Smooth muscle cell of the umbilical artery (primary cell): Measurements from ENCODE around the gene USP17L20. TPM values are rescaled to one million over a fixed set of nuclear protein-coding genes. Genes with fewer than 3 reads are reported as not detected.

ENCODE experiments used
- total RNA-seq: library from RNA; depleted of rRNA; stranded (reverse); fragments of >200 nt; gene quantifications from 2 replicates; pipeline ENCODE4 v1.2.3, GENCODE V29; 2014

Gene USP17L20, protein sequence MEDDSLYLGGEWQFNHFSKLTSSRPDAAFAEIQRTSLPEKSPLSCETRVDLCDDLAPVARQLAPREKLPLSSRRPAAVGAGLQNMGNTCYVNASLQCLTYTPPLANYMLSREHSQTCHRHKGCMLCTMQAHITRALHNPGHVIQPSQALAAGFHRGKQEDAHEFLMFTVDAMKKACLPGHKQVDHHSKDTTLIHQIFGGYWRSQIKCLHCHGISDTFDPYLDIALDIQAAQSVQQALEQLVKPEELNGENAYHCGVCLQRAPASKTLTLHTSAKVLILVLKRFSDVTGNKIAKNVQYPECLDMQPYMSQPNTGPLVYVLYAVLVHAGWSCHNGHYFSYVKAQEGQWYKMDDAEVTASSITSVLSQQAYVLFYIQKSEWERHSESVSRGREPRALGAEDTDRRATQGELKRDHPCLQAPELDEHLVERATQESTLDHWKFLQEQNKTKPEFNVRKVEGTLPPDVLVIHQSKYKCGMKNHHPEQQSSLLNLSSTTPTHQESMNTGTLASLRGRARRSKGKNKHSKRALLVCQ
- not detected in 2 replicates for total RNA-seq

DNA sequence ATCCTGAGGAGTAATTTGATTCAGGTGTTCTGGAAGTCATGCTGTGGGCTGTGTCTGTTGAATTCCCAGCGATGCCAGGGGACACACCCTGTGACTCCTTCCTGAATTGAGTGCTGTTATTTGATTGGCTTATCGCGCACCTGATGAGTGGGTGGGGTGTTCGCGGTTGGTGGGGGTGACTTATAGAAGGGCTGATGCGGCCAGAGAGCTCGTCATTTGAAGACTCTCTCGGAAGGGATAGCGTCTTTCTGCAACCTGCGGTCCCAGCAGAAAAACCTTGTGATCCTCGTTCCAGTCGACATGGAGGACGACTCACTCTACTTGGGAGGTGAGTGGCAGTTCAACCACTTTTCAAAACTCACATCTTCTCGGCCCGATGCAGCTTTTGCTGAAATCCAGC, at the start of gene USP17L20:
Gene USP17L20 (plus strand): TSS at position 301 of the 400 bp plus-strand sequence. CDS start 0 bp downstream, at position 301.

DNA sequence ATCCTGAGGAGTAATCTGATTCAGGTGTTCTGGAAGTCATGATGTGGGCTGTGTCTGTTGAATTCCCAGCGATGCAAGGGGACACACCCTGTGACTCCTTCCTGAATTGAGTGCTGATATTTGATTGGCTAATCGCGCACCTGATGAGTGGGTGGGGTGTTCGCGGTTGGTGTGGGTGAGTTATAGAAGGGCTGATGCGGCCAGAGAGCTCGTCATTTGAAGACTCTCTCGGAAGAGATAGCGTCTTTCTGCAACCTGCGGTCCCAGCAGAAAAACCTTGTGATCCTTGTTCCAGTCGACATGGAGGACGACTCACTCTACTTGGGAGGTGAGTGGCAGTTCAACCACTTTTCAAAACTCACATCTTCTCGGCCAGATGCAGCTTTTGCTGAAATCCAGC, 47.6 kb upstream of the USP17L20 start, which contains the start of gene USP17L10:
Gene USP17L10 (plus strand): TSS at position 301 of the 400 bp plus-strand sequence. CDS start 0 bp downstream, at position 301.

DNA sequence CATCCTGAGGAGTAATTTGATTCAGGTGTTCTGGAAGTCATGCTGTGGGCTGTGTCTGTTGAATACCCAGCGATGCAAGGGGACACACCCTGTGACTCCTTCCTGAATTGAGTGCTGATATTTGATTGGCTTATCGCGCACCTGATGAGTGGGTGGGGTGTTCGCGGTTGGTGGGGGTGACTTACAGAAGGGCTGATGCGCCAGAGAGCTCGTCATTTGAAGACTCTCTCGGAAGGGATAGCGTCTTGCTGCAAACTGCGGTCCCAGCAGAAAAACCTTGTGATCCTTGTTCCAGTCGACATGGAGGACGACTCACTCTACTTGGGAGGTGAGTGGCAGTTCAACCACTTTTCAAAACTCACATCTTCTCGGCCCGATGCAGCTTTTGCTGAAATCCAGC, 42.8 kb upstream of the USP17L20 start, which contains the start of gene USP17L11:
Gene USP17L11 (plus strand): TSS at position 301 of the 400 bp plus-strand sequence. CDS start 0 bp downstream, at position 301.

DNA sequence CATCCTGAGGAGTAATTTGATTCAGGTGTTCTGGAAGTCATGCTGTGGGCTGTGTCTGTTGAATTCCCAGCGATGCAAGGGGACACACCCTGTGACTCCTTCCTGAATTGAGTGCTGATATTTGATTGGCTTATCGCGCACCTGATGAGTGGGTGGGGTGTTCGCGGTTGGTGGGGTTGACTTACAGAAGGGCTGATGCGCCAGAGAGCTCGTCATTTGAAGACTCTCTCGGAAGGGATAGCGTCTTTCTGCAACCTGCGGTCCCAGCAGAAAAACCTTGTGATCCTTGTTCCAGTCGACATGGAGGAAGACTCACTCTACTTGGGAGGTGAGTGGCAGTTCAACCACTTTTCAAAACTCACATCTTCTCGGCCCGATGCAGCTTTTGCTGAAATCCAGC, 38.1 kb upstream of the USP17L20 start, which contains the start of gene USP17L12:
Gene USP17L12 (plus strand): TSS at position 301 of the 400 bp plus-strand sequence. CDS start 0 bp downstream, at position 301.

DNA sequence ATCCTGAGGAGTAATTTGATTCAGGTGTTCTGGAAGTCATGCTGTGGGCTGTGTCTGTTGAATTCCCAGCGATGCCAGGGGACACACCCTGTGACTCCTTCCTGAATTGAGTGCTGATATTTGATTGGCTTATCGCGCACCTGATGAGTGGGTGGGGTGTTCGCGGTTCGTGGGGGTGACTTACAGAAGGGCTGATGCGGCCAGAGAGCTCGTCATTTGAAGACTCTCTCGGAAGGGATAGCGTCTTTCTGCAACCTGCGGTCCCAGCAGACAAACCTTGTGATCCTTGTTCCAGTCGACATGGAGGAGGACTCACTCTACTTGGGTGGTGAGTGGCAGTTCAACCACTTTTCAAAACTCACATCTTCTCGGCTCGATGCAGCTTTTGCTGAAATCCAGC, 33.3 kb upstream of the USP17L20 start, which contains the start of gene USP17L13:
Gene USP17L13 (plus strand): TSS at position 301 of the 400 bp plus-strand sequence. CDS start 0 bp downstream, at position 301.

DNA sequence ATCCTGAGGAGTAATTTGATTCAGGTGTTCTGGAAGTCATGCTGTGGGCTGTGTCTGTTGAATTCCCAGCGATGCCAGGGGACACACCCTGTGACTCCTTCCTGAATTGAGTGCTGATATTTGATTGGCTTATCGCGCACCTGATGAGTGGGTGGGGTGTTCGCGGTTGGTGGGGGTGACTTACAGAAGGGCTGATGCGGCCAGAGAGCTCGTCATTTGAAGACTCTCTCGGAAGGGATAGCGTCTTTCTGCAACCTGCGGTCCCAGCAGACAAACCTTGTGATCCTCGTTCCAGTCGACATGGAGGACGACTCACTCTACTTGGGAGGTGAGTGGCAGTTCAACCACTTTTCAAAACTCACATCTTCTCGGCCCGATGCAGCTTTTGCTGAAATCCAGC, 23.8 kb upstream of the USP17L20 start, which contains the start of gene USP17L15:
Gene USP17L15 (plus strand): TSS at position 301 of the 400 bp plus-strand sequence. CDS start 0 bp downstream, at position 301.

DNA sequence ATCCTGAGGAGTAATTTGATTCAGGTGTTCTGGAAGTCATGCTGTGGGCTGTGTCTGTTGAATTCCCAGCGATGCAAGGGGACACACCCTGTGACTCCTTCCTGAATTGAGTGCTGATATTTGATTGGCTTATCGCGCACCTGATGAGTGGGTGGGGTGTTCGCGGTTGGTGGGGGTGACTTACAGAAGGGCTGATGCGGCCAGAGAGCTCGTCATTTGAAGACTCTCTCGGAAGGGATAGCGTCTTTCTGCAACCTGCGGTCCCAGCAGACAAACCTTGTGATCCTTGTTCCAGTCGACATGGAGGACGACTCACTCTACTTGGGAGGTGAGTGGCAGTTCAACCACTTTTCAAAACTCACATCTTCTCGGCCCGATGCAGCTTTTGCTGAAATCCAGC, 14.3 kb upstream of the USP17L20 start, which contains the start of gene USP17L17:
Gene USP17L17 (plus strand): TSS at position 301 of the 400 bp plus-strand sequence. CDS start 0 bp downstream, at position 301.

DNA sequence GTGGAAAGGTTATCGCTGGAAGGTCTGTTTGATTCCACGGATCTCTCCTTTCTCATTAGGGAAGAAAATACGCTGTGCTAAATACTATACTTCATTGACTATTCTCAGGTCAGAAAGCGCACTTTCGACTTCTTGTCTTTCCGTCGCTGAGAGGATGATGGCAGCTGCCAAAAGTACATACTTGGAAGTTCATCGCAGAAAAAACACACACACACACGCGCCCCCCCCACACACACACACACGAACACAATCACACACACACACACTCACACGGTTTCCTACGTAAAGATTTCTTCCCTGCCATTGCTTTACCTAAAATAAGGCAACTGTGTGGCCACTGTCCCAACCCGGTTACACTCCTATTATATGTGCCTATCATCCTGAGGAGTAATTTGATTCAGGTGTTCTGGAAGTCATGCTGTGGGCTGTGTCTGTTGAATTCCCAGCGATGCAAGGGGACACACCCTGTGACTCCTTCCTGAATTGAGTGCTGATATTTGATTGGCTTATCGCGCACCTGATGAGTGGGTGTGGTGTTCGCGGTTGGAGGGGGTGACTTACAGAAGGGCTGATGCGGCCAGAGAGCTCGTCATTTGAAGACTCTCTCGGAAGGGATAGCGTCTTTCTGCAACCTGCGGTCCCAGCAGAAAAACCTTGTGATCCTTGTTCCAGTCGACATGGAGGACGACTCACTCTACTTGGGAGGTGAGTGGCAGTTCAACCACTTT, 9.8 kb upstream of the USP17L20 start, which contains the start of gene USP17L18:
Gene USP17L18 (plus strand): TSS at position 678 of the 728 bp plus-strand sequence. CDS start 0 bp downstream, at position 678.

DNA sequence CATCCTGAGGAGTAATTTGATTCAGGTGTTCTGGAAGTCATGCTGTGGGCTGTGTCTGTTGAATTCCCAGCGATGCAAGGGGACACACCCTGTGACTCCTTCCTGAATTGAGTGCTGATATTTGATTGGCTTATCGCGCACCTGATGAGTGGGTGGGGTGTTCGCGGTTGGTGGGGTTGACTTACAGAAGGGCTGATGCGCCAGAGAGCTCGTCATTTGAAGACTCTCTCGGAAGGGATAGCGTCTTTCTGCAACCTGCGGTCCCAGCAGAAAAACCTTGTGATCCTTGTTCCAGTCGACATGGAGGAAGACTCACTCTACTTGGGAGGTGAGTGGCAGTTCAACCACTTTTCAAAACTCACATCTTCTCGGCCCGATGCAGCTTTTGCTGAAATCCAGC, 4.8 kb upstream of the USP17L20 start, which contains the start of gene USP17L19:
Gene USP17L19 (plus strand): TSS at position 301 of the 400 bp plus-strand sequence. CDS start 0 bp downstream, at position 301.

DNA sequence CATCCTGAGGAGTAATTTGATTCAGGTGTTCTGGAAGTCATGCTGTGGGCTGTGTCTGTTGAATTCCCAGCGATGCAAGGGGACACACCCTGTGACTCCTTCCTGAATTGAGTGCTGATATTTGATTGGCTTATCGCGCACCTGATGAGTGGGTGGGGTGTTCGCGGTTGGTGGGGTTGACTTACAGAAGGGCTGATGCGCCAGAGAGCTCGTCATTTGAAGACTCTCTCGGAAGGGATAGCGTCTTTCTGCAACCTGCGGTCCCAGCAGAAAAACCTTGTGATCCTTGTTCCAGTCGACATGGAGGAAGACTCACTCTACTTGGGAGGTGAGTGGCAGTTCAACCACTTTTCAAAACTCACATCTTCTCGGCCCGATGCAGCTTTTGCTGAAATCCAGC, 4.6 kb downstream of the USP17L20 start, which contains the start of gene USP17L21:
Gene USP17L21 (plus strand): TSS at position 301 of the 400 bp plus-strand sequence. CDS start 0 bp downstream, at position 301.

DNA sequence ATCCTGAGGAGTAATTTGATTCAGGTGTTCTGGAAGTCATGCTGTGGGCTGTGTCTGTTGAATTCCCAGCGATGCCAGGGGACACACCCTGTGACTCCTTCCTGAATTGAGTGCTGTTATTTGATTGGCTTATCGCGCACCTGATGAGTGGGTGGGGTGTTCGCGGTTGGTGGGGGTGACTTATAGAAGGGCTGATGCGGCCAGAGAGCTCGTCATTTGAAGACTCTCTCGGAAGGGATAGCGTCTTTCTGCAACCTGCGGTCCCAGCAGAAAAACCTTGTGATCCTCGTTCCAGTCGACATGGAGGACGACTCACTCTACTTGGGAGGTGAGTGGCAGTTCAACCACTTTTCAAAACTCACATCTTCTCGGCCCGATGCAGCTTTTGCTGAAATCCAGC, 9.4 kb downstream of the USP17L20 start, which contains the start of gene USP17L22:
Gene USP17L22 (plus strand): TSS at position 301 of the 400 bp plus-strand sequence. CDS start 0 bp downstream, at position 301.

Other genes with a start within 250 kb of the USP17L20 start
- not detected in 2 replicates for gene FAM90A26, start 87.7 kb upstream of the USP17L20 start, total RNA-seq
- gene USP17L10, start 47.5 kb upstream of the USP17L20 start, total RNA-seq: not detected in 2 replicates
- not detected in 2 replicates for gene USP17L11, start 42.7 kb upstream of the USP17L20 start, total RNA-seq
- gene USP17L12, start 38.0 kb upstream of the USP17L20 start, total RNA-seq: not detected in 2 replicates
- gene USP17L13, start 33.2 kb upstream of the USP17L20 start, total RNA-seq: not detected in 2 replicates
- not detected in 2 replicates for gene USP17L15, start 23.7 kb upstream of the USP17L20 start, total RNA-seq
- gene USP17L17, start 14.2 kb upstream of the USP17L20 start, total RNA-seq: not detected in 2 replicates
- gene USP17L18, start 9.5 kb upstream of the USP17L20 start, total RNA-seq: not detected in 2 replicates
- not detected in 2 replicates for gene USP17L19, start 4.7 kb upstream of the USP17L20 start, total RNA-seq
- gene USP17L21, start 4.7 kb downstream of the USP17L20 start, total RNA-seq: not detected in 2 replicates
- not detected in 2 replicates for gene USP17L22, start 9.5 kb downstream of the USP17L20 start, total RNA-seq
- gene USP17L24, start 67.0 kb downstream of the USP17L20 start, total RNA-seq: not detected in 2 replicates
- not detected in 2 replicates for gene USP17L25, start 71.8 kb downstream of the USP17L20 start, total RNA-seq
- not detected in 2 replicates for gene USP17L26, start 76.5 kb downstream of the USP17L20 start, total RNA-seq
- gene USP17L5, start 81.3 kb downstream of the USP17L20 start, total RNA-seq: not detected in 2 replicates
- not detected in 2 replicates for gene USP17L27, start 86.0 kb downstream of the USP17L20 start, total RNA-seq
- not detected in 2 replicates for gene USP17L28, start 90.8 kb downstream of the USP17L20 start, total RNA-seq
- not detected in 2 replicates for gene USP17L29, start 95.5 kb downstream of the USP17L20 start, total RNA-seq
- gene USP17L30, start 105.0 kb downstream of the USP17L20 start, total RNA-seq: not detected in 2 replicates
- gene DEFB131A, start 186.3 kb downstream of the USP17L20 start, total RNA-seq: not detected in 2 replicates